Measurements from ENCODE around the gene GPC6.

GRCh38 chr13:94172416-94172815 is 945.8 kb downstream of the GPC6 start:
- no peak for TF ChIP-seq POLR2A (IDR thresholded peaks at IDR 0.05)
- no peak for TF ChIP-seq CTCF (IDR thresholded peaks at IDR 0.05 in 8 of 11, conservative IDR thresholded peaks at IDR 0.05 in 3 of 11)
- no peak for TF ChIP-seq POLR2AphosphoS5 (IDR thresholded peaks at IDR 0.05)
